MM.1S (cell line): ENCODE measurements around the gene EVX1.
A peak's percentile ranks its signal among the peaks of the same experiment; 100 is the strongest.

Source experiments
- DNase-seq: peaks from one replicate; pipeline ENCODE4 v3.0.0-alpha.2; 2015
- H2AFZ ChIP-seq: fragments of 300-600 bp; sonication (generic); 2 replicates; pipeline ENCODE4 v1.6.0; 2016; ENCODE audit warnings: antibody characterized with exemption, low read length
- H3F3A ChIP-seq: fragments of 300-600 bp; sonication (generic); 2 replicates; pipeline ENCODE4 v1.6.1; 2016; ENCODE audit warnings: mild to moderate bottlenecking, antibody characterized with exemption, low read length, moderate library complexity, mixed read lengths; ENCODE audit not compliant: insufficient read depth
- H3K27ac ChIP-seq: fragments of 300-600 bp; sonication (generic); 2 replicates; pipeline ENCODE4 v1.5.1; 2016; ENCODE audit warnings: mild to moderate bottlenecking, low read length
- H3K27me3 ChIP-seq: fragments of 300-600 bp; sonication (generic); replicated peaks from 2 replicates; pipeline ENCODE4 v1.6.0; 2016; ENCODE audit warnings: low read length; ENCODE audit not compliant: insufficient read depth
- H3K36me3 ChIP-seq: fragments of 300-600 bp; sonication (generic); replicated peaks from 2 replicates; pipeline ENCODE4 v1.6.1; 2016; ENCODE audit warnings: mild to moderate bottlenecking, low read length, mixed read lengths; ENCODE audit not compliant: insufficient read depth
- H3K4me1 ChIP-seq: fragments of 300-600 bp; sonication (generic); 2 replicates; pipeline ENCODE4 v1.6.1; 2016; ENCODE audit warnings: low read length, mixed read lengths
- H3K4me2 ChIP-seq: fragments of 300-600 bp; sonication (generic); 2 replicates; pipeline ENCODE4 v1.6.0; 2016; ENCODE audit warnings: low read depth, low read length
- H3K4me3 ChIP-seq: fragments of 300-600 bp; sonication (generic); 2 replicates; pipeline ENCODE4 v1.5.1; 2016; ENCODE audit warnings: low read length, mixed read lengths
- H3K79me2 ChIP-seq: fragments of 300-600 bp; sonication (generic); 2 replicates; pipeline ENCODE4 v1.6.1; 2016; ENCODE audit warnings: mixed run types, low read length, mixed read lengths
- H3K9ac ChIP-seq: fragments of 300-600 bp; sonication (generic); 2 replicates; pipeline ENCODE4 v1.6.1; 2016; ENCODE audit warnings: low read length, mixed read lengths
- H3K9me2 ChIP-seq: fragments of 300-600 bp; sonication (generic); replicated peaks from 2 replicates; pipeline ENCODE4 v1.6.1; 2016; ENCODE audit warnings: mild to moderate bottlenecking, low read length, mixed read lengths; ENCODE audit not compliant: insufficient read depth
- H3K9me3 ChIP-seq: fragments of 300-600 bp; sonication (generic); replicated peaks from 2 replicates; pipeline ENCODE4 v1.6.1; 2016; ENCODE audit warnings: mild to moderate bottlenecking, low read length, mixed read lengths; ENCODE audit not compliant: insufficient read depth
- H4K20me1 ChIP-seq: fragments of 300-600 bp; sonication (generic); 2 replicates; pipeline ENCODE4 v1.6.1; 2016; ENCODE audit warnings: mild to moderate bottlenecking, low read length, moderate library complexity, mixed read lengths; ENCODE audit not compliant: insufficient read depth
- EZH2 ChIP-seq: fragments of 300-600 bp; sonication (generic); optimal IDR thresholded peaks from 2 replicates; pipeline ENCODE3; 2017; ENCODE audit warnings: low read depth, mild to moderate bottlenecking, antibody characterized with exemption, low read length, mixed read lengths
- EZH2phosphoT487 ChIP-seq: fragments of 300-600 bp; sonication (generic); IDR thresholded peaks from 2 replicates; pipeline ENCODE4 v1.6.1; 2018; ENCODE audit warnings: antibody characterized with exemption, low read length
- TF ChIP-seq, protein P1 (sequence below): fragments of 300-600 bp; sonication (generic); IDR thresholded peaks from 2 replicates; pipeline ENCODE4 v1.5.1; 2016; ENCODE audit warnings: antibody characterized with exemption, low read length, mixed read lengths

Gene EVX1

GRCh38 chr7:27209933-27210440 is 32.6 kb upstream of the EVX1 start:
- Histone ChIP-seq H3K4me3 (no peak overlapping the region), H3K79me2 (no peaks in the 10 kb centered on the region), H2AFZ (no peak overlapping the region), H3F3A (no peaks in the 10 kb centered on the region), H3K4me2 (no peak overlapping the region), H3K36me3 (no peaks in the 10 kb centered on the region), H3K9ac (no peak overlapping the region), H3K4me1 (no peaks in the 10 kb centered on the region), H3K27me3 (peaks cover 10% of the 10 kb centered on the region), H3K27ac (no peak overlapping the region), H3K9me2 (no peaks in the 10 kb centered on the region), H4K20me1 (no peaks in the 10 kb centered on the region), H3K9me3 (no peaks in the 10 kb centered on the region)
- TF ChIP-seq EZH2 (no peak), EZH2phosphoT487 (no peak)
- TF ChIP-seq, protein P1, sequence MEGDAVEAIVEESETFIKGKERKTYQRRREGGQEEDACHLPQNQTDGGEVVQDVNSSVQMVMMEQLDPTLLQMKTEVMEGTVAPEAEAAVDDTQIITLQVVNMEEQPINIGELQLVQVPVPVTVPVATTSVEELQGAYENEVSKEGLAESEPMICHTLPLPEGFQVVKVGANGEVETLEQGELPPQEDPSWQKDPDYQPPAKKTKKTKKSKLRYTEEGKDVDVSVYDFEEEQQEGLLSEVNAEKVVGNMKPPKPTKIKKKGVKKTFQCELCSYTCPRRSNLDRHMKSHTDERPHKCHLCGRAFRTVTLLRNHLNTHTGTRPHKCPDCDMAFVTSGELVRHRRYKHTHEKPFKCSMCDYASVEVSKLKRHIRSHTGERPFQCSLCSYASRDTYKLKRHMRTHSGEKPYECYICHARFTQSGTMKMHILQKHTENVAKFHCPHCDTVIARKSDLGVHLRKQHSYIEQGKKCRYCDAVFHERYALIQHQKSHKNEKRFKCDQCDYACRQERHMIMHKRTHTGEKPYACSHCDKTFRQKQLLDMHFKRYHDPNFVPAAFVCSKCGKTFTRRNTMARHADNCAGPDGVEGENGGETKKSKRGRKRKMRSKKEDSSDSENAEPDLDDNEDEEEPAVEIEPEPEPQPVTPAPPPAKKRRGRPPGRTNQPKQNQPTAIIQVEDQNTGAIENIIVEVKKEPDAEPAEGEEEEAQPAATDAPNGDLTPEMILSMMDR: no peak
- no peak for DNase-seq

DNA sequence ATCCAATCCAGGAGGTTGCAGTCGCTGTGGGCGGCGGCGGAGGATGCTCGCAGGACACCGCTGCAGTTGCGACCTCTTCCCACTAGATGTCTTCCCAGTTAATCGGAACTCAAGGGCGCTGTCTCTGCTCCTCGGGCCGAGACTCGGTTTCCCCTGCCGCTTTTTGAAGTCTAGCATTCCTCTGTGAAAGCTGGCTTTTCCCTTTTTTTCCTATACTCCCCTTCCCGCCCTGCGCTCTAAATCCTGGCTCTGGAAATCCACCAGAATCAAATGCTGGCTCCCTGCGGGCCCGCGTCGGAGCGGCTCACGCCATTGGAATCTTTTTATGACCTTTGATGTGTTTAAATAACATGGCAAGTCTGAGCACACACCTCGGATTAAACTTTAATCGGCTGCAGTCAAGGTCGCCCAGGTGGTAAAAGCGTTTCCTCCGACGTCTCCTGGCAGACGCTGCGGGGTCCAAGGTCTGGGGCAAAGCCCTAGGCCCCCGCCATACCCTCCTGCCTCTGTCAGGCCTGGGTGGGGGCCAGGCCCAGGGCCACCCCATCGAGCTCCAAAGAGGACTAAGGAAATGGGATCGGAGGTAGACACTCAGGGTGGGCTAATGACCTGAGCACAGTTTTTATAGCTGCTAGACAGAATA is 32.0 kb upstream of the EVX1 start:
- no peak overlapping the region for H3K4me3 ChIP-seq
- H3K9me3 ChIP-seq: no peaks in the 10 kb centered on the region
- H3K27ac ChIP-seq: no peak overlapping the region
- H3K9me2 ChIP-seq: no peaks in the 10 kb centered on the region
- no peak overlapping the region for H3K9ac ChIP-seq
- H4K20me1 ChIP-seq: no peaks in the 10 kb centered on the region
- peak overlapping the region; percentile 33; the same call in 1 of the 2 replicates for H3K4me2 ChIP-seq
- TF ChIP-seq, protein P1: peak; percentile 60
- TF ChIP-seq EZH2phosphoT487: no peak
- no peak for TF ChIP-seq EZH2
- no peak for DNase-seq
- H3K4me1 ChIP-seq: no peaks in the 10 kb centered on the region
- H3K36me3 ChIP-seq: no peaks in the 10 kb centered on the region
- no peaks in the 10 kb centered on the region for H3K79me2 ChIP-seq
- no peak overlapping the region for H2AFZ ChIP-seq
- peaks cover 6% of the 10 kb centered on the region for H3K27me3 ChIP-seq
- H3F3A ChIP-seq: no peaks in the 10 kb centered on the region

DNA sequence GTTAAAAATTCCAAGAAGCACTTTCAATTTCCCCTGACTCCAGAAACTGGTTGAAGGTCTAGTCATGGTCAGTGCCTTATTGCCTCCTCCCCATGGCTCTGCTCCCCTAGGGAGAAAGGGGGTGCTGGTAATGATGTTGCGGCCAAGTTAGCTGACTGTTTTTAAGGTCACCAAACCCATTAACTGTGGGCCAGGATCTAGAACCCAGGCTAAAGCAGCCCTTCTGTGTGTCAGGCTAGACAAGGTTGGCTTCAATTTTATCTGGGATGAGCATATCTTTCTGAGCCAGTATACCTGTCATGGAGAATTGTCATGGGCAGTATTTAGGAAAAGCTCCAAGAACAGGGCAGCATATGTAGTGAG is 31.5 kb upstream of the EVX1 start:
- TF ChIP-seq EZH2 (no peak), EZH2phosphoT487 (no peak)
- TF ChIP-seq, protein P1: no peak
- H3K4me2 ChIP-seq: no peak overlapping the region
- H3K9ac ChIP-seq: no peak overlapping the region
- no peak overlapping the region for H3K27ac ChIP-seq
- H3K36me3 ChIP-seq: no peaks in the 10 kb centered on the region
- no peak overlapping the region for H3K4me3 ChIP-seq
- peaks cover 1% of the 10 kb centered on the region; the same call in 1 of the 2 replicates for H3K27me3 ChIP-seq
- no peaks in the 10 kb centered on the region for H3K79me2 ChIP-seq
- no peaks in the 10 kb centered on the region for H3K9me3 ChIP-seq
- H4K20me1 ChIP-seq: no peaks in the 10 kb centered on the region
- DNase-seq: no peak
- H2AFZ ChIP-seq: no peak overlapping the region
- H3K9me2 ChIP-seq: no peaks in the 10 kb centered on the region
- H3K4me1 ChIP-seq: no peaks in the 10 kb centered on the region
- H3F3A ChIP-seq: no peaks in the 10 kb centered on the region
